ENCODE data around the gene NSDHL. TPM values are rescaled to one million over a fixed set of nuclear protein-coding genes. Genes with fewer than 3 reads are reported as not detected.
"Not testable (repeated sequence)": the region's sequence is repeated elsewhere in the genome, so short reads cannot be mapped to it uniquely, and the experiment has no call there.

Gene NSDHL
- total RNA-seq (14.6 and 33.7 TPM in 2 replicates), polyA plus RNA-seq (40.6 and 69.6 TPM in 2 replicates)

GRCh38 chrX:152830312-152831305 lies at the start of gene NSDHL, which contains the start of gene CETN2:
Gene NSDHL (plus strand): TSS chrX:152831063. CDS start chrX:152846325, 15,262 bp downstream.
Gene CETN2 (minus strand): TSS chrX:152830757. CDS start chrX:152830710, 47 bp downstream.
- Histone ChIP-seq H3K36me3 (no peaks in the 10 kb centered on the region), H3K4me3 (peak within 1 kb of the TSS; percentile 44), H3K27ac (peak within 1 kb of the TSS; percentile 94), H3K4me1 (ENCODE audit: low read depth) (no peaks in the 10 kb centered on the region), H3K9me3 (ENCODE audit: low read depth) (no peaks in the 10 kb centered on the region), H3K27me3 (no peaks in the 10 kb centered on the region)
- TF ChIP-seq, protein P1, sequence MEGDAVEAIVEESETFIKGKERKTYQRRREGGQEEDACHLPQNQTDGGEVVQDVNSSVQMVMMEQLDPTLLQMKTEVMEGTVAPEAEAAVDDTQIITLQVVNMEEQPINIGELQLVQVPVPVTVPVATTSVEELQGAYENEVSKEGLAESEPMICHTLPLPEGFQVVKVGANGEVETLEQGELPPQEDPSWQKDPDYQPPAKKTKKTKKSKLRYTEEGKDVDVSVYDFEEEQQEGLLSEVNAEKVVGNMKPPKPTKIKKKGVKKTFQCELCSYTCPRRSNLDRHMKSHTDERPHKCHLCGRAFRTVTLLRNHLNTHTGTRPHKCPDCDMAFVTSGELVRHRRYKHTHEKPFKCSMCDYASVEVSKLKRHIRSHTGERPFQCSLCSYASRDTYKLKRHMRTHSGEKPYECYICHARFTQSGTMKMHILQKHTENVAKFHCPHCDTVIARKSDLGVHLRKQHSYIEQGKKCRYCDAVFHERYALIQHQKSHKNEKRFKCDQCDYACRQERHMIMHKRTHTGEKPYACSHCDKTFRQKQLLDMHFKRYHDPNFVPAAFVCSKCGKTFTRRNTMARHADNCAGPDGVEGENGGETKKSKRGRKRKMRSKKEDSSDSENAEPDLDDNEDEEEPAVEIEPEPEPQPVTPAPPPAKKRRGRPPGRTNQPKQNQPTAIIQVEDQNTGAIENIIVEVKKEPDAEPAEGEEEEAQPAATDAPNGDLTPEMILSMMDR (IDR thresholded peaks at IDR 0.05; ENCODE audit: low read depth, low read length): no peak
- DNase-seq (ENCODE audit: low read depth in 1 of 2, low spot score in 1 of 2): peak; percentile 94 to 97

GRCh38 chrX:152787062-152787461 lies 43.8 kb upstream of the NSDHL start:
- not testable (repeated sequence) for H3K27me3 ChIP-seq; H3K36me3 ChIP-seq; H3K4me1 ChIP-seq (ENCODE audit: low read depth); H3K9me3 ChIP-seq (ENCODE audit: low read depth); DNase-seq (ENCODE audit: low read depth in 1 of 2, low spot score in 1 of 2); H3K27ac ChIP-seq; H3K4me3 ChIP-seq

GRCh38 chrX:152798945-152799344 lies 31.9 kb upstream of the NSDHL start:
- DNase-seq (ENCODE audit: low read depth in 1 of 2, low spot score in 1 of 2): no peak
- no peaks in the 10 kb centered on the region for H3K36me3 ChIP-seq
- H3K27me3 ChIP-seq: no peaks in the 10 kb centered on the region
- TF ChIP-seq, protein P1 (IDR thresholded peaks at IDR 0.05; ENCODE audit: low read depth, low read length): no peak
- no peak overlapping the region for H3K4me3 ChIP-seq
- H3K4me1 ChIP-seq (ENCODE audit: low read depth): no peaks in the 10 kb centered on the region
- no peaks in the 10 kb centered on the region for H3K9me3 ChIP-seq (ENCODE audit: low read depth)
- H3K27ac ChIP-seq: no peak overlapping the region

GRCh38 chrX:152806035-152806434 lies 24.8 kb upstream of the NSDHL start:
- TF ChIP-seq, protein P1 (IDR thresholded peaks at IDR 0.05; ENCODE audit: low read depth, low read length): no peak
- Histone ChIP-seq H3K36me3 (no peaks in the 10 kb centered on the region), H3K4me1 (ENCODE audit: low read depth) (no peaks in the 10 kb centered on the region), H3K4me3 (no peak overlapping the region), H3K27me3 (no peaks in the 10 kb centered on the region), H3K9me3 (ENCODE audit: low read depth) (no peaks in the 10 kb centered on the region), H3K27ac (no peak overlapping the region)
- no peak for DNase-seq (ENCODE audit: low read depth in 1 of 2, low spot score in 1 of 2)

- TF ChIP-seq, protein P1 (IDR thresholded peaks at IDR 0.05; ENCODE audit: low read depth, low read length): no peak
- H3K4me3 ChIP-seq: no peak overlapping the region
- H3K27me3 ChIP-seq: no peaks in the 10 kb centered on the region
- H3K27ac ChIP-seq: no peak overlapping the region
- H3K4me1 ChIP-seq (ENCODE audit: low read depth): no peaks in the 10 kb centered on the region
- no peaks in the 10 kb centered on the region for H3K36me3 ChIP-seq
- H3K9me3 ChIP-seq (ENCODE audit: low read depth): no peaks in the 10 kb centered on the region
- DNase-seq (ENCODE audit: low read depth in 1 of 2, low spot score in 1 of 2): no peak
Measured at GRCh38 chrX:152810403-152810802, 20.5 kb upstream of the NSDHL start.

DNA sequence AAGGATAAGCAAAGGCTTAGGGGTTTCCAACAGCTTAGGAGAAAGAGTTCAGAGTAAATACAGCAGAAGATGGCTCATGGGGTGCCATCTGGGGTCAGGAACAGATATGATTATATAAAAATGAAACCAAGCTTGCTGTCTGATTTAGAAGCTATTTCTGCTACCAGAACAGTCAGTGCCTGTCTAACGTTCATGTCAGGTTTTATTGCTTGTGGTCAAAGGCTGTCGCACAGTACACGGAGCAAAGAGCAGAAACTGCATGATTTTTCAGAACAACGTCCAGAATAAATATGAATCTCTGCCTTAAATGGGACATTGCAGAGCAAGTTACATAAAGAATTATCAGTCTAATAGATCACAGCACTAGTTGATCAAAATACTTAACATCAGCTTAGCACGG lies 17.7 kb upstream of the NSDHL start:
- no peaks in the 10 kb centered on the region for H3K36me3 ChIP-seq
- DNase-seq (ENCODE audit: low read depth in 1 of 2, low spot score in 1 of 2): no peak
- no peaks in the 10 kb centered on the region for H3K4me1 ChIP-seq (ENCODE audit: low read depth)
- no peaks in the 10 kb centered on the region for H3K27me3 ChIP-seq
- H3K27ac ChIP-seq: no peak overlapping the region
- TF ChIP-seq, protein P1 (IDR thresholded peaks at IDR 0.05; ENCODE audit: low read depth, low read length): no peak
- H3K9me3 ChIP-seq (ENCODE audit: low read depth): no peaks in the 10 kb centered on the region
- H3K4me3 ChIP-seq: no peak overlapping the region
